Raji (cell line): ENCODE data around the gene DLG2.

Experiments used
- POLR2A ChIP-seq: IDR thresholded peaks from 2 replicates; pipeline ENCODE4 v1.6.1; 2011; ENCODE audit warnings: low read depth, low read length, control low read depth; ENCODE audit not compliant: insufficient read depth

The DLG2 gene

DNA sequence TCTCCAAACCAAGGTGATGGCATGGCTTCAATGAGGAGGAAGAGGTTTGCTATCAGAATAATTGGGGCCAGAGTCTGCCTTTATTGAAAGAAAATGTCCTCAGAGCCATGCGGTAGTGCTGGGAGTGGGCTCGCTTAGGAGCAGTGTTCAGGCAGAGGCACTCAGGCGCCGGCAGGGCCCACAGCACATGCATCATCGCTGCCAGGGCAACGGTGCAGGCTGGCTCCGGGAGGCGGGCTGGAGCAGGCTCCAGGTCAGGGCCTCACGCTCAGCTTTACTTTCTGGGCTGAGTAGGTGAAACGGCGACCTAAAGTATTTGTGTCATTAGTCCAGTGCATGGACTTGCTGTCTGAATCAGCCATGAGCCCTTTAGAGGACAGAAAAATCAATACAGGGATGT lies 2171.1 kb downstream of the DLG2 start:
- no peak for TF ChIP-seq POLR2A

DNA sequence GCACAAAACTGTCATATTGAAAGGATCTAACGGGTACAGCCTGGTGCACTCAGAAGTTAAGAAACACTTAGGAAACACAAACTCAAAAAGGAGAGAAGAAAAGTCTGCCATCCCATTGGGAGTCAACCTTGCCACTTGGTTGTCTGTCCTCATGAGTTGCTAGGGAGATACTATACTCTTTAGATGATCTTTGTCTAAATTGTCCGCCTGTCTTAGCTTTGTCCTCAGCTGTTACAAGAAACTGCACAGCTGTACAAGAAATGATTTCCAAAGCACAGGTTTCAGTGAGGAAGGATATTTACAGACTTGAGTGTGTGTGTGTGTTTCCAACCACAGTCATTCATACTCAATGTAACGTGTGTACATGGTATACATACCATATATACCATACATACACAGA lies 2171.8 kb downstream of the DLG2 start:
- TF ChIP-seq POLR2A = no peak

DNA sequence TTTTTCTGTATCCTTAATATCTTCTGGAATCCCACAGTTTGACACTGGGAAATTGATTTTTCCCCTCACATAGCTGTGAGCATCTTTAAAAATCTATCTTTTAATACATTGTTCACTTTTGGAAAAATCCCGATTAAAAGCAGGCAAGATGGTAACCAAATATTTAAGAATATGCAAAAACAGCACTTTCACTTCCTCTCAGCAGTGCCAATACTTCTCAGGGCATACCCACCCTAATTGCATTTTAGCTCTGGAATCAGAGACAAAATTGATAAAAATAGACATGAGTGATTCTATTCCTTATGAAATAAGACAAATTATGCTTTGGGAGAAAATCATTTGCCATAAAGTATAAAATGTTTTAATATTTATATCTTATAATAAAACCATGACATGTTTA lies 2172.5 kb downstream of the DLG2 start:
- TF ChIP-seq POLR2A = no peak

DNA sequence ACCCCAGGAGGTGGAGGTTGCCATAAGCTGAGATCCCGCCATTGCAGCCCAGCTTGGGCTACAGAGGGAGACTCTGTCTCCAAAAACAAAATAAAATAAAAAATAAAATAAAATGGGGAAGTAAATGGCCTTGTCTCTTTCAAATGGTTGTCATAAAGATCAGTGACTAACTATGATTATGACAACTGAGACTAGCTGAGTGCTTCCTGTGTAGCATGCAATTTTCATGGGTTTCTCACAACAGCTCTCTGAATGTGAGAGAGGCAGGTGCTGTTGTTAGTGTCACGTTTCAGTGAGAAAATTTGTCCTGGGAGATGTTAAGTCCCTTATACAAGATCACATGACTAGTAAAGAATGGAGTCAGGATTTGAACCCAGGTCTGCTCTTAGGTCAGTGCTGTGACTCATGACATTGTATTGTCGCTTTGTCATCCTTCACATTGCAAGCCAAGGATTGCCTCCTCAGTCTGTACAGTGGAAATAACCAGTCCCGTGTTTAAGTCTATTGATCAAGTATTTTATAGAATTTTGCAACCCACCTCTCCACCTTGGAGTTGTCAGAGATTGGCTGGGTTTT lies 2177.7 kb downstream of the DLG2 start:
- no peak for TF ChIP-seq POLR2A

DNA sequence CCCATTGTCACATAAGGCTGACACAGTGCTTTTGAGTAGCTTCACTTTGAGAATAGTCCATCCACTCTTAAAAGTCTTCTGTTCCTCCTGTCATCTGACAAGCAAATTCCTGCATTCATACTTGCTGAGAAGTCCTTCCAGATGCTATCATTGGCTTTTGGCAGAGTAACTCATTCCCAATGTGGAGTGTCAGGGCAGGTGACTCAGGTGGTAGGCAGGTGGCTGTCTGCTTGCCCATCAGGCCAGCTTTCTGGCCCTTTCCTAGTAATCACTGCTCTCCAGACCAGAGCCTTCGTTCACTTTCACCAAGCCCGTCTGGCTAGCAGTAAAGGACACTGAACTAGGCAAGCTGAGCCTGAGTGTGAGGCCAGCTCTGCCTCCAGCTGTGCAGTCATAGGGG lies 2178.5 kb downstream of the DLG2 start:
- no peak for TF ChIP-seq POLR2A

DNA sequence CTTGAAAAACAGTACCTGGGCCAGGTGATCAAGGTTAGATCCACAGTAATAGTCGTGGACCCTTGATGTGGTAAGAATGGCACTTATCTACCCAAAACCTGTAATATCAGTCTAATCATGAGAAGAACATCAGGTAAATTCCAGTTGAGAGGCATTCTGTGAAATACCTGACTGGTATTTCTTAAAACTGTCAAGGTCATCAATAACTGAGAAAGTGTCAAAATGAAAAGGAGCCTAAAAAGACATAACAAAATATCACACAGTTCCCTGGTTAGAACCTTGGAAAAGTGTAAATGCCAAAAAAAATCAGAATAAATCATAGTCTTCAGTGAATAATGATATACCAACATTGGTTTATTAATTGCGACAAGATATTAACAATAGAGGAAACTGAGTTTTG lies 2185.5 kb downstream of the DLG2 start:
- TF ChIP-seq POLR2A = no peak

DNA sequence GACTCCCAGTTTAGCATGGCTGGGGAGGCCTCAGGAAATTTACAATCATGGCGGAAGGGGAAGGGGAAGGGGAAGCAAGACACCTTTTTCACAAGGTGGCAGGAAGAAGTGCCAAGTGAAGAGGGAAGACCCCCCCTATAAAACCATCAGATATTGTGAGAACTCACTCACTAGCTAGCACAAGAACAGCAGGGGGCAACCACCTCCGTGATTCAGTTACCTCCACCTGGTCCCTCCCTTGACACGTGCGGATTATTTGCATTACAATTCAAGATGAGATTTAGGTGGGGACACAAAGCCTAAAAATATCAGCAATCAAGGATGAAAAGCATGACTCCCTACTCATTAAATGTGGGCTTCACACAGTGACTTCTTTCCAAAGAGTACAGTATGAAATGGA lies 2186.0 kb downstream of the DLG2 start:
- no peak for TF ChIP-seq POLR2A

DNA sequence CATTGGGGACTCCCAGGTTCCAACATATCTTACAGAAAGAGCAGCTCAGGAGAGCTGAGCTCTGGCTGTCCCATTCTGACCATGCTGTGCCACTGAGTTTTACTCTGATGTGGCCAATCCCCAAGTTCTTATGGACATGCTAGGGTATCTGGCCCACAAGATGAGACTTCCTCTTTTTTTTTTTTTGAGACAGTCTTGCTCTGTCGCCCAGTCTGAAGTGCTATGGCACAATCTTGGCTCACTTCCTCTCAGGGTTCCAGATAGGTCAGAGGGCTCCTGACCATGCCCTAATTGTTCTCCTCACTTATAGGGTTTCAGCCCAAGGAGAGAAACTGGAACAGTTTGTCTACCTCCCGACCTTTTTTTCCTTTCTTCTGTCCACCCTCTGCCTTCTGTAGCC lies 2188.7 kb downstream of the DLG2 start:
- no peak for TF ChIP-seq POLR2A

DNA sequence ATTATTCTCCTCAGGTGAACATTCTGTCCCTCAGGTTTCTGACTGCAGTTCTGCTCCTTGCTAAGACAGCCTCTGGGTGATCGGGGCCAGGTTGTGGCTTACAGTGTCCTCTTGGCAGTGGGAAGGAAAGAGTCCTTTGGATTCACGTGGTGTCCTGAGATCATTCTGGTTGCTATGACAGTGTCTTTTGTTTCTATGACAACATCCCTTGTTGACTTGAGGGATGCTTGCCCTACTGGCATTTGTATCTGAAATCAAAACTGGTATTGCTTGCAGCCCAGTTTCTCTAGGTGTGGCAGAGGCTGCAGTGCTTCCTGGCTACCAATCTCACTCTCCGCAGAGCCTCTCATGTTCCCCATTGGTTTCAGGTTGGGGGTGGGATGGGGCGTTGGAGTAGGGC lies 2189.2 kb downstream of the DLG2 start:
- no peak for TF ChIP-seq POLR2A

DNA sequence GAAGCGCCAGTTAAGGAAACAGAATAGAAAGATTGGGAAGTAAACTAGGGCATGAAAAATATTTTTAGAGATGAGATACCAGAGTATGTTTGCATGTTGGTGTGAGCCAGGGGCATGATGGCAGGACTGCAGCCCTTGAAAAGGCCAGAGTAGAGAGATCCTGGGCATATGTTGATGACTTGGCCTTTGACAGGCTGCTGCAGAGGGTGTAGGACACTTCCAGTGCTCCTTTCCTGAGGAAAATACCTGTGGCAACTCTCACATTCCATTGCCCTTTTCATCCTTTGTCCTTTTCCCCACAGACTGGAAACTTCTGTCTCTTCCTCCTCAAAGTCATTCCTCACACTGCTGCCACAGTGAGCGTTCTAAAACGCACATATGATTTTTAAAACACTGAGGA lies 2190.3 kb downstream of the DLG2 start:
- no peak for TF ChIP-seq POLR2A

DNA sequence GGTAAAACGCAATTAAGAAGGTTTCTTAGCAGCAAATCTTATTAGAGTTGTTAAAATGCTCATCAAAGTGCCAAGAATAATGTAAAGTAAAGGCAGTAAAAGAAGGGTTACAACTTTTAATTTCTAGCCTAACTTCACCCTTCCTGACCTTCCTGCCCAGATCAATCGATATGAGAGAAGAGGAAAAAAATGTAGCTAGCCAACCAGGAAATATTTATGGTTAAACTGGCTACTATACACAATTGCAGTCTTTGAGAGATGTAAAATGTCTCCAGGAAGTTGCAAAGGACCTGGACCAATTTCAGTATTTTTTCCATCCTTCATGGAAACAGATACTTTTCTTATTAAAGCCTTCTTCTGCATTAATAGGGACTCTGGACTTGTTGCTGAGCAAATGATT lies 2199.2 kb downstream of the DLG2 start:
- no peak for TF ChIP-seq POLR2A

DNA sequence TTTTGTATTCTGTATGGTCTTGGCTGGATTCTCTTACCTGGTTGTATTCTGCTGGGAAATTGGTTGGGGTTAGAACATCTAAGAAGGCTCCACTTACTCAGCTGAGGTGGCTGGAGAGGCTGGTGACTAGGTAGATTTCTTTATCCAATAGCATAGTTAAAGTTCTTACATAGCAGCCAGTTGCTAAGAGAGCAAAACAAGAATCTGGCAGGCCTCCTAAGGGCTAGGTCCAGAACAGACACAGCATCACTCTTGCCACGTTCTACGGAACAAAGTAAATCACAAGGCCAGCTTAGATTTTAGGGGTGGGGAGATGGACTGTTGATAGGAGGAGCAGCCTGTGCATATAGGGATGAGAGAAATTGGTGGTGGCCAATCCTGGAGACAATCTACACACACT lies 2199.6 kb downstream of the DLG2 start:
- no peak for TF ChIP-seq POLR2A

DNA sequence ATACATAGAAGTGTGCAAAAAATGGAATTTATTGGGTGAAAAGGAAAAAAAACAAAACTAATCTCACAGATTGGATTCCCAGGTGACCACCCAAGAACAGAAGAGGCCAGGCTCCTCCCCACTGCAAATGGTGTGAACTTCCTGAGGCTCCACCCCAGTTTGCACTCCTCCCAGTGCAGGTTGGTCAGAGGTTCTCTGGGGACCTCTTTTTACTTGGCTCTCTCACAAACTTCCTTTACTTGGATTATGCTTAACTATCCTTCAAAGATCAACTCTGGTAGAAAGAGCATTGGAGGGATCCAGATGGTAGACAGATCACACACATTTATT lies 2202.0 kb downstream of the DLG2 start:
- TF ChIP-seq POLR2A = no peak

DNA sequence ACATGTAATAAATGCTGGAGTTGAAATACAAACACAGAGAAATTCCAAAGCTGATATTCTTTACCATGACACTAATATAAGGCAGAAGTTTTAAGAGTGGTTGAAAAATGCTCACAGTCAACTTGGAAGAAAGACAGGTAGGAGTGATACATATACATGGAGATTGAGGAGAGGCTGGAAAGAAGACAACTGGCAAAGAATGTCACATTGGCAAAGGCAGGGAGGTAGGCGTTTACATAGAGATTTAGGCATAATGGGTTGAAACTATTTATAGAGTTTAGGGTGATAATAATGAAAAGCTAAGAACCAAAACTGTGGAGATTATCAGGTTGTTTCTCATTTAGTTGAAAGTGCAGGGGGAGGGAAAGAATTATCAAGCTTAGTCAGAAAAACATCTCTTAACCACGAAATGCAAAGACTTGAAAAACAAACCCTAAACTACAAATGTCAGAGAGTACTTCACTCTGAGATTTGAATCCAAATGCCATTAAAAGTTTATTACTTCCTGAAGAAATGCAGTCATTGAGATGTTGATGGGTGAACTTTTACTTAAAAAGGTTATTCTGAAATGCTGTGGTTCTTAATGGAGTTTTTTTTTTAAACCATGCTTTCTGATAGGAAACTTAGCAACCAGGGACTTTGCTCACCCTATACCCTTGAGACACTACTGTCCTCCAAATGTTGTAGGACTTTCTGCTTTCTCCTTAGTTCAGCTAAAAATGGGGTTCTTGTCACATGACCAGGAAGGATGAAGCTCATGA lies 2202.6 kb downstream of the DLG2 start:
- TF ChIP-seq POLR2A = no peak

DNA sequence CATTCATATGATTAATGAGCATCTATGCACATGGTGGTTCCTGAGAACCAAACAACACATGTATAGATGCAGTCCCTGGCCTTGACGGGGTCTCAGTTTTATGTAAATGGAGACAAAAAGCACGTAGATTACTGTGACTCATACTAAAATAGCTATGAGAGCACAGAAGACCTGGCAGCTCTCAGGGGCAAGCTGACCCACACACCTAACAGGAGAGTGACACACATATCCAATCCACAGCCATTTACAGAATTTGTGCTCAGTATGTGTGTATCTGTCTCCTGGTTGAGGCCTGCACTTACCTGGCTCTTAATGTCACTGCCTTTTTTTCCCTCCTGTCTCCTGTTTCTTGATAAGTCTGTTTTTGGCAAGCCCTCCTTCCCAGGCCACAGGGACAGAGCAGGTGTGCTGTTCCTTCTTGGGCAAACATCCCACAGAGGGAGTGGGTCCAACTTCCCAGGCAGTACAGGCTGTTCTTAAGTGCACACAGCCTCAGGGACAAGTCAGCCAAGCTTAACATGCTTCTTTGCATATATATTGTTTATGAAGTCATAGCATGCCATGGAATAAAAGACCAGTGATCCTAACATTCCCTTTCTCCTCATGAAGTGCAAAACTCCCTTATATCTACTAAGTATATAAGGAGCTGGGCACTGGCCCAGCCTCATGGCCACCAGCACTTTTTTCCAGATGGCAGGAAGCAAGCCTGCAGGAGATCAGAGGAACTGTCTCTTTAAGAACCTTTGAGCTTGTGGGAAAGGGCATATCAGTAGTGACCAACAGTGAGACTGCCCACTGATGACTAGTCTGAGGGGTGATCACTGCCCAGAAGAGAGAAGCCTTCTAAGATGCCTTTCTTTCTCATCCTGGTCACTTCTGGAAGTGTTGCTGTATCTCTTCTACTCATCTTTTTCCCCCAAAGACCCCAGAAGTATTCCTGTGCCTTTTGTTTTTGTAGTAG lies 2216.3 kb downstream of the DLG2 start:
- TF ChIP-seq POLR2A = no peak

DNA sequence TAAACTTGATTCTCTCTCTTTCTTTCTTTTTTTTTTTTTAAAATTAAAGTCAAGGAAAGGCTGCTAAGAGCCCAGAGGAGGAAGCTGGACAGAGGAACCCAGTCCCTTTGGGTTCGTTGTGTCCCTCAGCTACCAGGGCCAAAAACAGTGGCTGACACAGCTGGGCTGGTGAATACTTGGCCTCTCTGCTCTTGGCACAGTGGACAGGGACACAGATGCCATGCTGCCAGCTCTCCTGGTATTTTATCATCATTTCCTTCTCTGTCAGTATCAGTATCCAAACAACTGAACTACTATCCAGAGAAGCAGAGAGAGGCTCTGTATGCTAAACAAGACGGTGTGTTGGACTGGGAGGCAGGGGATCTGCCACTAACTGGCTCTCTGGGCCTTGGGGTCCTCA lies 2217.3 kb downstream of the DLG2 start:
- no peak for TF ChIP-seq POLR2A
